GM10266 (cell line): ENCODE measurements around the gene AFG1L.

ENCODE experiments used
- DNase-seq: peaks from one replicate; pipeline ENCODE4 v3.0.0; 2012; ENCODE audit errors: extremely low spot score
- CTCF ChIP-seq: IDR thresholded peaks from 2 replicates; pipeline ENCODE4 v1.5.1; 2012; ENCODE audit warnings: mild to moderate bottlenecking, low read depth; ENCODE audit not compliant: control insufficient read depth, insufficient read depth; ENCODE audit errors: missing control alignments

Gene AFG1L

GRCh38 chr6:108275976-108276375 lies 18.9 kb upstream of the AFG1L start:
- no peak for TF ChIP-seq CTCF
- DNase-seq, result no peak

GRCh38 chr6:108277295-108277694 lies 17.6 kb upstream of the AFG1L start:
- no peak for DNase-seq
- no peak for TF ChIP-seq CTCF

- no peak for TF ChIP-seq CTCF
- no peak for DNase-seq
Observed at GRCh38 chr6:108277831-108278230, 17.0 kb upstream of the AFG1L start.

GRCh38 chr6:108285381-108285780 lies 9.5 kb upstream of the AFG1L start:
- no peak for TF ChIP-seq CTCF
- DNase-seq, result no peak

- no peak for TF ChIP-seq CTCF
- DNase-seq, result no peak
Observed at GRCh38 chr6:108286366-108286765, 8.5 kb upstream of the AFG1L start.

- no peak for TF ChIP-seq CTCF
- DNase-seq, result no peak
Observed at GRCh38 chr6:108287373-108287772, 7.5 kb upstream of the AFG1L start.

GRCh38 chr6:108288742-108289141 lies 6.1 kb upstream of the AFG1L start:
- DNase-seq, result no peak
- TF ChIP-seq CTCF, result no peak
